ENCODE data around the gene ATP2B3.

The ATP2B3 gene

DNA sequence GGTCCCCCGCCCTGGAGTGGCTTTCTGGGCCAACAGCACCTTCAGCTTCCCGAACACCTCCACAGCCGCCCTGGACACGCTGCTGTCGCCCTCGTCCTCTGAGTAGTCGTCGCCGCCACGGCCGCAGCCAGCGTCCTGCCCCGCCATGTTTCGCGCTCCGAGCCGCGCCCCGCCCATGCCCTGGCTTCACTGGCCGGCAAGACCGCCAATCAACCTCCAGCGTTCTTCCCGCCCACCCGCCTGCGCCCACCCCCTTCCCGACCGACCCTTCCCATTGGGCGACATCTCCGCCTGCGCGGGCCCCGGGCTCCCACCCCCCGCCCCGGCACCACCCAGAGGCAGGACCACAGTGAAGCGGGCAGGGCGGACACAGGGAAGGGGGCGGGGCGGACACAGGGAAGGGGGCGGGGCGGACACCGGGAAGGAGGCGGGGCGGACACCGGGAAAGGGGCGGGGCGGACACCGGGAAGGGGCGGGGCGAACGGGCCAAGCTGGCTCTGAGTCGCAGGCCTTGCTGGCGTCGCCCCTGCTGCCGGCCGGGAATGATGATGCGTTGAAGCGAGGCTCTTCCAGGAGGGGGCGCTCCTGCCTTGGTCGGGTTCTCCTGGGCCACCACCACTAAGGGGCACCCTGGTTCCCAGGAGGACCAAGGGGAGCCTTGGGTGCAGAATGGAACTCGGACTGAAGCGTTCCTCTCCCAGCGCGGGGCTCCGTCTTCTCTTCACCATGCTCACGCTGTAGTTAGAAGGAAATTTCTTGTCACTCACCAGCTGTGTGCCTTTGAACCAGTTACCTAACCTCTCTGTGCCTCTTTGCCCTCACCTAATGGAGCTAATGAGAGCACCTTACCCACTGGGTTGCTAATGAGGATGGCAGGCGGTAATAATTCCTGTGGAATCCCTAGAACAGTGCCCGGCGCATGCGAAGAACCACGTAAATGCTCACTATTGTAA, 46.8 kb upstream of the ATP2B3 start, which contains the start of gene HAUS7:
HAUS7 (minus strand) TSS at position 166 of the 953 bp plus-strand sequence; CDS start at position 147, 19 bp downstream.
- Histone ChIP-seq H2AFZ (ENCODE audit: low read depth) (peak within 1 kb of the TSS; percentile 41; the same call in 1 of the 2 replicates), H3K36me3 (ENCODE audit: insufficient read depth) (no peaks in the 10 kb centered on the region), H3K9ac (peak within 1 kb of the TSS; percentile 76; the same call in 1 of the 2 replicates), H3K4me3 (IDR thresholded peaks at IDR 0.05; ENCODE audit: insufficient read depth, low read depth, low read length) (no peak within 1 kb of the TSS), H3K4me2 (peak within 1 kb of the TSS; percentile 73), H4K20me1 (ENCODE audit: insufficient read depth) (no peaks in the 10 kb centered on the region), H3K27ac (peak within 1 kb of the TSS; percentile 39; the same call in 1 of the 2 replicates), H3K27me3 (ENCODE audit: insufficient read depth, low read depth) (no peaks in the 10 kb centered on the region; the same call in 1 of the 2 replicates), H3K4me1 (ENCODE audit: low read depth, poor library complexity, severe bottlenecking) (no peaks in the 10 kb centered on the region), H3K79me2 (ENCODE audit: insufficient read depth, low read depth) (no peaks in the 10 kb centered on the region; the same call in 1 of the 2 replicates)
- TF ChIP-seq, protein P1, sequence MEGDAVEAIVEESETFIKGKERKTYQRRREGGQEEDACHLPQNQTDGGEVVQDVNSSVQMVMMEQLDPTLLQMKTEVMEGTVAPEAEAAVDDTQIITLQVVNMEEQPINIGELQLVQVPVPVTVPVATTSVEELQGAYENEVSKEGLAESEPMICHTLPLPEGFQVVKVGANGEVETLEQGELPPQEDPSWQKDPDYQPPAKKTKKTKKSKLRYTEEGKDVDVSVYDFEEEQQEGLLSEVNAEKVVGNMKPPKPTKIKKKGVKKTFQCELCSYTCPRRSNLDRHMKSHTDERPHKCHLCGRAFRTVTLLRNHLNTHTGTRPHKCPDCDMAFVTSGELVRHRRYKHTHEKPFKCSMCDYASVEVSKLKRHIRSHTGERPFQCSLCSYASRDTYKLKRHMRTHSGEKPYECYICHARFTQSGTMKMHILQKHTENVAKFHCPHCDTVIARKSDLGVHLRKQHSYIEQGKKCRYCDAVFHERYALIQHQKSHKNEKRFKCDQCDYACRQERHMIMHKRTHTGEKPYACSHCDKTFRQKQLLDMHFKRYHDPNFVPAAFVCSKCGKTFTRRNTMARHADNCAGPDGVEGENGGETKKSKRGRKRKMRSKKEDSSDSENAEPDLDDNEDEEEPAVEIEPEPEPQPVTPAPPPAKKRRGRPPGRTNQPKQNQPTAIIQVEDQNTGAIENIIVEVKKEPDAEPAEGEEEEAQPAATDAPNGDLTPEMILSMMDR (conservative IDR thresholded peaks at IDR 0.05; ENCODE audit: low read depth, low read length): peak; percentile 58

GRCh38 chrX:153471663-153472280, 45.7 kb upstream of the ATP2B3 start:
- H3K4me2 ChIP-seq: no peak overlapping the region
- H3K4me1 ChIP-seq (ENCODE audit: low read depth, poor library complexity, severe bottlenecking): no peaks in the 10 kb centered on the region
- no peaks in the 10 kb centered on the region for H3K36me3 ChIP-seq (ENCODE audit: insufficient read depth)
- no peaks in the 10 kb centered on the region; the same call in 1 of the 2 replicates for H3K79me2 ChIP-seq (ENCODE audit: insufficient read depth, low read depth)
- H3K9ac ChIP-seq: no peak overlapping the region
- no peaks in the 10 kb centered on the region for H4K20me1 ChIP-seq (ENCODE audit: insufficient read depth)
- no peak overlapping the region for H2AFZ ChIP-seq (ENCODE audit: low read depth)
- H3K27ac ChIP-seq: no peak overlapping the region
- H3K4me3 ChIP-seq (IDR thresholded peaks at IDR 0.05; ENCODE audit: insufficient read depth, low read depth, low read length): no peak overlapping the region
- TF ChIP-seq, protein P1 (conservative IDR thresholded peaks at IDR 0.05; ENCODE audit: low read depth, low read length): no peak
- H3K27me3 ChIP-seq (ENCODE audit: insufficient read depth, low read depth): peaks cover 8% of the 10 kb centered on the region; the same call in 1 of the 2 replicates

- H3K27ac ChIP-seq: no peak overlapping the region
- no peak overlapping the region for H3K9ac ChIP-seq
- no peaks in the 10 kb centered on the region for H3K4me1 ChIP-seq (ENCODE audit: low read depth, poor library complexity, severe bottlenecking)
- no peak overlapping the region for H3K4me3 ChIP-seq (IDR thresholded peaks at IDR 0.05; ENCODE audit: insufficient read depth, low read depth, low read length)
- H2AFZ ChIP-seq (ENCODE audit: low read depth): no peak overlapping the region
- H3K27me3 ChIP-seq (ENCODE audit: insufficient read depth, low read depth): peaks cover 8% of the 10 kb centered on the region; the same call in 1 of the 2 replicates
- H3K79me2 ChIP-seq (ENCODE audit: insufficient read depth, low read depth): no peaks in the 10 kb centered on the region; the same call in 1 of the 2 replicates
- H3K36me3 ChIP-seq (ENCODE audit: insufficient read depth): no peaks in the 10 kb centered on the region
- TF ChIP-seq, protein P1 (conservative IDR thresholded peaks at IDR 0.05; ENCODE audit: low read depth, low read length): no peak
- no peak overlapping the region for H3K4me2 ChIP-seq
- H4K20me1 ChIP-seq (ENCODE audit: insufficient read depth): no peaks in the 10 kb centered on the region
These were observed 44.3 kb upstream of the ATP2B3 start for GRCh38 chrX:153473126-153473525.

GRCh38 chrX:153474266-153474665, 43.2 kb upstream of the ATP2B3 start:
- Histone ChIP-seq H3K27me3 (ENCODE audit: insufficient read depth, low read depth) (peaks cover 11% of the 10 kb centered on the region; the same call in 1 of the 2 replicates), H3K9ac (no peak overlapping the region), H3K36me3 (ENCODE audit: insufficient read depth) (no peaks in the 10 kb centered on the region), H3K79me2 (ENCODE audit: insufficient read depth, low read depth) (no peaks in the 10 kb centered on the region; the same call in 1 of the 2 replicates), H3K27ac (no peak overlapping the region), H3K4me2 (no peak overlapping the region), H3K4me1 (ENCODE audit: low read depth, poor library complexity, severe bottlenecking) (no peaks in the 10 kb centered on the region), H3K4me3 (IDR thresholded peaks at IDR 0.05; ENCODE audit: insufficient read depth, low read depth, low read length) (no peak overlapping the region), H2AFZ (ENCODE audit: low read depth) (no peak overlapping the region), H4K20me1 (ENCODE audit: insufficient read depth) (no peaks in the 10 kb centered on the region)
- TF ChIP-seq, protein P1 (conservative IDR thresholded peaks at IDR 0.05; ENCODE audit: low read depth, low read length): no peak

All from KMS-11 (cell line).